ENCODE data around the gene KNTC1.
A peak's percentile ranks its signal among the peaks of the same experiment; 100 is the strongest.
"Not testable (repeated sequence)": the region's sequence is repeated elsewhere in the genome, so short reads cannot be mapped to it uniquely, and the experiment has no call there.

The KNTC1 gene

DNA sequence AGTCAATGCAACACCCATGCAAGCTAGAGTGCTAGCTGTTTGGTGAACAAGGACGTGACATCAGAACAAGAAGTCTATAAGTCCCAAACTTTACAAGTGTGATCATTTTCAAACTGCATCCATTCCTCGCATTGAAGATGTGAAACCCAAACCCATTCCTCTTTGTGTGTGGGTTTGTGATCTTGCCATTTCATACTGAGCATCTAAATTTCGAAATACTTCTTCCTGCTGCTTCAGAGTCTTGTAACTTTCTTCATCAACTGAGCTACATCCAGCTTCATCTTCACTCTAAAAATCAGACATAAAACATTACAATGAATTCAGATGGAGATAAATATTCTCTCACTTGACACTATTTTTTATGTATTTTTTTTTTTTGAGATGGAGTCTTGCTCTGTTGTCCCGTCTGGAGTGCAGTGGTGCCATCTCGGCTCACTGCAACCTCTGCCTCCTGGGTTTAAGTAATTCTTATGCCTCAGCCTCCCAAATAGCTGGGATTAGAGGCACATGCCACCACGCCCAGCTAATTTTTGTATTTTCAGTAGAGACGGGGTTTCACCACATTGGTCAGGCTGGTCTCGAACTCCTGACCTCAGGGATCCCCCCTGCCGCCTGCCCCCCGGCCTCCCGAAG, 21.5 kb upstream of the KNTC1 start:
- no peak for DNase-seq (ENCODE audit: low read depth)

DNA sequence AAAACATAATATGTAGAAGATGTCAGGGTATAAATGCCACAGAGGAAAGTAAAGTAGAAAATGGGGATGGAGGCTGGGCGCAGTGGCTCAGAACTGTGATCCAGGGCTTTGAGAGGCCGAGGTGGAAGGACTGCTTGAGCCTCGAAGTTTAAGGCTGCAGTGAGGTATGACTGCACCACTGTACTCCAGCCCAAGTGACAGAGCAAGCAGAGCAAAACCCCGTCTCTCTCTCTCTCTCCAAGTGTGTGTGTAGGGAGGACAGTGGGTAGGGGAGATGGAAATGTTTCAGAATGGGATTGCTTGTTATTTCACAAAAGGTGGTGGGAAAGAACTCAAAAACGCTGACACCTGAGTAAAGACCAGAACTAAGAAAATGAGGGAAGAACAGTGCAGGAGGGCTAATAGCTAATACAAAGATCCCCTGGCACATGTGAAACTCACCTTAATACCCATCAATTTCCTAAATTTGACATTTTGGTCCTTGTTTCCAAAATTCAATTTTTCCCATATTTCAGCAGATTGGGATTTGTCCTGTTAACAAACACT, 20.6 kb upstream of the KNTC1 start:
- no peak for DNase-seq (ENCODE audit: low read depth)

DNA sequence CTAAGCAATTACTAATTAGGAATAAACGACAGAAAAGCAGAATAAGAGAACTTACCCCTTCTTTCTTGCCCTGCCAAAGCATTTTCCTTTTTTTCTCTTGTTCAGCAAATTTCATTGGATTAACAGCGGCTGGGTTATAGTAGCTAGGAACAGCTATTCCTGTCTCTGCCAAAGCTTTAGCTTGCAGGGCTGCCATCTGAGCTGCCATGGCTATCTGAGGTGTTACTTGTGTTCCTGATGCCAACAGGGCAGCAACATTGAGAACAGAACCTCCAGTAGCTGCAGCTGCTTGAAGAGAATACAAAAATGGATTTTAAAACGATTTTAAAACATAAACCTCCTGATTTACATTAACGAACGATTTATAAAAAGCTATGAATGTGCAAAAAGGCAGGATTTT, 18.9 kb upstream of the KNTC1 start:
- no peak for DNase-seq (ENCODE audit: low read depth)

DNA sequence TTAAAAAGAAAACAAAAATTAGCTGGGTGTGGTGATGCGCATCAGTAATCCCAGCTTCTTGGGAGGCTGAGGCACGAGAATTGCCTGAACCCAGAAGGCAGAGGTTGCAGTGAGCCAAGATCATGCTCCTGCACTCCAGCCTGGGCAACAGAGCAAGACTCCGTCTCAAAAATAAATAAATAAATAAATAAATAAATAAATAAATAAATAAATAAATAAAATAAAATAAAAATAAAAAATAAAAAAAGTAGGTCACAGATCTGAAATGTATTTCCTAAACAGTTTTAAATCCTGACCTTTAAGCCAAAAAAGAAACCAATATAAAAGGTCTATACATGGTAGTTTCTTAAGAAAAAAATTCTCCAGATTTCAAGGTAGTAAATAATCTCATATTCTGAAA, 14.0 kb upstream of the KNTC1 start:
- DNase-seq (ENCODE audit: low read depth), result not testable (repeated sequence)

DNA sequence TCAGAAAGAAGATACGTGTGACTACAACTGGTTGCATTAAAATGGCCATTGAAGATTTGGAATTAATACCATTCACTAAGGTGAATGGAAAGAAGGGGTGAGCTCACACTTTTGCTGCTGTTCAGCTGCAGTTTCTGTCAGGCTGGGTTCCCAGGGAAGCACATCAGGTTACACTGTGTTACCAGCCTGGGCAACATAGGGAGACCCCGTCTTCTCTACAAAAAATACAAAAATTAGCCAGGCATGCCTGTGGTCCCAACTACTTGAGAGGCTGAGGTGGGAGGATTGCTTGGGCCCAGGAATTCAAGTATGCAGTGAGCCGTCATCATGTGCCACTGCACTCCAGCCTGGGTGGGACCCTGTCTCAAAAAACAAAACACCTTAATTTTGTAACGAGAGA, 13.4 kb upstream of the KNTC1 start:
- DNase-seq (ENCODE audit: low read depth), result no peak

DNA sequence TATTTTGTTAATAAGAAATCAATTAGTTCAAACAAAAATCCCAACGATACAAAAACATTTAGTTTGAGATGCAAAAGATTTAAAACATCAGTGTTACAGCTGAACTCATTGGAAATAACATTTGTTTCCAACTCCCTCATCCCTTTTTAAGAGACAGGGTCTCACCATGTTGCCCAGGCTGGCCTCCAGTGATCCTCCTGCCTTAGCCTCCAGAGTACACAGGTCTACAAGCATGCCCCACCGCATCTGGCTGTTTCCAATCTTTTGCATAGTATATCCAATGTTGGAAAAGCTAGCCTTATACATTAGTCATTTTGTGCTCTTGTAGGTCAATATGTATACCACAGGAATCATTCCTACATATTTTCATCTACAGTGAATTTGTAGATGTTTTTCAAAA, 11.8 kb upstream of the KNTC1 start:
- DNase-seq (ENCODE audit: low read depth), result no peak

DNA sequence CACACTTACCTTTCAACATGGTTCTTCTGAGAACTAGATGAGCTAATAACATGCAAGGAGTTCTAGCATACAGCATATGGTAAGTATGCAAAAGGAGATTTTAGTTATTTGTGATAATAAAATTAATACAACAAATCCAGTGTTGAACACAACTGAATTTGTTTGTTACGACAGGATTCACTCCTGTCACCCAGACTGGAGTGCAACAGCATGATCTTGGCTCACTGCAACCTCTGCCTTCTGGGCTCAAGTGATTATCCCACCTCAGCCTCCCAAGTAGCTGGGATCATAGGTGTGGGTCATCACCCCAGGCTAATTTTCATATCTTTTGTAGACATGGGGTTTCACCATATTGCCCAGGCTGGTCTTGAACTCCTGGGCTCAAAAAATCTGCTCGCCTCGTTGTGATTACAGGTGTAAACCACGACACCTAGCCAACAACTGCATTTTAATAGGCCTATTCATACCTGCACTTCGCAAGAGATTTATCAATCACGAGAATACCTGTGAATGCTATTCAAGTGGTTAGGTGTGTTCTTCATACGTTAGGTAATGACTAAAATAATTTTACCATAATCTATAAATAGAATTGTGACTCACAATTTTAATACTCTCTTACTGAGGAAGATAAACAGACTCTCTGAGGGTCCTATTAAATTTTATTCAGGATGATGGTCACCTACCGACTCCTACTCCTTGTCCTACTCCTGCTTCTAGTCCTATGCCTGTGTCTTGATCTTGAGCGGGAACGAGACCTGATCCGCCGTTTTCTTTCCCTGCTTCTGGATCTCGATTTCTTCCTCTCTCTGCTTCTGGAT, 10.3 kb upstream of the KNTC1 start:
- DNase-seq (ENCODE audit: low read depth), result no peak

DNA sequence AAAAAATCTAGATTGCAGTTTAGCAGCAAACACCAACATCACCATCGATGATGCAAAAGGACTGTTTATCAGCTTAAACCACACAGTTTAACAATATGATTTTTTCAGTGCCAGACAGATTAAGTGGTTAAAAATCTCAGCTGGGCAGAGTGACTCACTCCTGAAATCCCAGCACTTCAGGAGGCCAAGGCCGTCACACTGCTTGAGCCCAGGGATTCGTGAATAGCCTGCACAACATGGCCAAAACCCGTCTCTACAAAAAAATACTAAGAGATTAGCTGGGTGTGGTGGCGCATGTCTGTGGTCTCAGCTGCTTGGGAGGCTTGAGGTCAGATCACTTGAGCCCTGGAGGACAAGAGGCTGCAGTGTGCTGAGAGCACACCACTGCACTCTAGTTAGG, 9.2 kb upstream of the KNTC1 start:
- no peak for DNase-seq (ENCODE audit: low read depth)

DNA sequence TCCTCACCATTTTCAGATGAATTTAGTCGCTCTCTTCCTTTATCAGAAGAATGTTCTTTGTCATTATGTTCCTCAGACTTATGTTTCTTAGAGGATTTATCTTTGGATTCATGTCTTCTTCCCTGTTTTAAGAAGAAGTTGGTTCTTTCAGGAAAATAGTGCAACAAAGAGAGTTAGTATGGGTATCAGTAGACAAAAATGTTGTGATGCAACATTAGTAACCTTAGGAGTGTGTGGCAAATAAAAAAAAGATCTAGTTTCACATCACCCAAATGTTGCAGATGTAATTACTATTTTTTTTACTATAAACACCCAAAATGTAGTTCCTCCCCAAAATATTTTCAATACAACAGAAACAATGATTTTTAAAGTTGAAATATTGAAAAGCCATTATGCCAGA, 8.1 kb upstream of the KNTC1 start:
- DNase-seq (ENCODE audit: low read depth), result no peak

DNA sequence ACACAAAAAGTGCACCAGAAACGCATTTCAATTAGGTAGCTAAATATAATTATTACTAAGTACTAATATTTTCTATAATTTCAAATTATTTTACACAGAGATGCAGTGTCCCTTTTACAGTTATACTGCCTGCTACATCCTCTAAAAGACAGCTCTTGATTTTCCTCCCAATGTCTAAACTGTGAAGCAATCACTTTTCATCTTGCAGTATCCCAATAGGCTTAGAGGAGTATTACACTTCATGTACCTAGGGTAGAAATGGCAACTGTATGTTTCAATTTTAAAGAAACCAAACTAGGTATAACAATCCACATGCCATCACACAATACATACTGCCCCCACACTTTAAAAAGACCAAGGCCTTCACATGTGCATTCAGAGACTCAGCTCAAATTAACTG, 7.6 kb upstream of the KNTC1 start:
- no peak for DNase-seq (ENCODE audit: low read depth)

DNA sequence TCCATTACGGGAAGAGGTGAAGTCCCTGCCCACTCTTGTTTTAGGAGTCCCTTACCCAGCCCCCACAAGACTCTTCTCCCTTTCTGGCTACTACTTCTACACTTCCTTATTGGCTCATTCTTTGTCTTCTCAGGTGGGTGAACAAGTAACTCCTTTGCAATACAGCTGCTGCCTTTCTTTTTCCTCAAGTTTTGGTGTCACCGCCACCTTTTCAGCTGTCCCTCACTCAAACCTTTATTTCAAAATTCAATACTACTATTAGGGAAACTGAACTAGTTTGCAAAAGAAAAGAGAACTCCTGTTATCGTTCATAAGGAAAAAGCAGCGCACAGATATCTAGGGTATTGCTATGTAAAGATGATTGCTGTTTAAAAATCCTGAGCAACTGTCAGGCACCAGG, 6.4 kb upstream of the KNTC1 start:
- no peak for DNase-seq (ENCODE audit: low read depth)

DNA sequence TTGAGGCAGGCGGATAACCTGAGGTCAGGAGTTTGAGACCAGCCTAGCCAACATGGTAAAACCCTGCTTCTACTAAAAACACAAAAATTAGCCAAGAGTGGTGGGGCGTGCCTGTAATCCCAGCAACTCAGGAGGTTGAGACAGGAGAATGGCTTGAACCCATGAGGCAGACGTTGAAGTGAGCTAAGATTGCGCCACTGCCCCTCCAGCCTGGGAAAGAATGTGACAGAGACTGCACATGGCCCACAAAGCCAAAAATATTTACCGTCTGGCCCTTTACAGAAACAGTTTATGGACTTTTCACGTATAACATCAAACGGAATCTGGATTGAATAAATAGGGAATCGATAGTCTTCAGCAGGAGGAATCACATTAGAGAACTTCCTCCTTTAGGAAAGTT, 3.8 kb upstream of the KNTC1 start:
- DNase-seq (ENCODE audit: low read depth), result no peak

DNA sequence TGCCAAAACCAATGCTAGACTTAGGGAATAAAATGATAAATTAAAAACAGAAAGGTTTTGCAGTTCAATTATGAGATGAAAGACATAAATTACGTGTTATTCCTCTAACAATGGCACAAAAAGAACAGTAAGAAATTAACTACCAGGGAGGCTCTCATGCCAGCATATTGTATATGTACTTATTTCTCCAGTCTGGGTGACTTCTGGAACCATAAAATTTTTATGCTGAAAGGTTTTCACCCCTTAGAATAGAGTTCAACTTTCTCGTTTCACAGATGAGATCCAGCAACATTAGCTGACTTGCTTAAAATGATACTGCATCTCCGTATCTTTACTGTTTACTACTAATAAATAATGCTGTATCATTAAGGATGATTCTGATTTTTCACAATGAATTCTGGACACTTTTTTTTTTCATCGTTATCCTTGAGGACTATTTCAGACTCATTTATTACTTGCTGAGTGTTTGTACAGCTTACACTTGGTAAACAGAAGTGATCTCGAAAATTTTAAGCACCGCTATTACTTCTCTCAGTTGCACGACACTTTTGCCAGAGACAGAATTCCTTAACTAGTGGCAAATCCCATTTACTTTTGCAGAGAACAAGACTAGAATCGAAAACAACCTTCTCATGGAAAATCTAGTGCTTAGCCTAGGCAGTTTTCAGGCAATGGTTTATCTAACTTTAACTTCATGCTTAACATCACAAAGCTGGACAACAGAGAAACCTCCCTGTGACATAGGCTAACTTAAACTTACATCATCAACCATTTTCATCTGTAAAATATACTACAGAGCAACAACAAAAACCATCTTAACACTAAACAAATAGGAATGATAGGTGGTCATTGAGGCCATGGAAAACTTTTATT, 3.0 kb upstream of the KNTC1 start:
- no peak for DNase-seq (ENCODE audit: low read depth)

DNA sequence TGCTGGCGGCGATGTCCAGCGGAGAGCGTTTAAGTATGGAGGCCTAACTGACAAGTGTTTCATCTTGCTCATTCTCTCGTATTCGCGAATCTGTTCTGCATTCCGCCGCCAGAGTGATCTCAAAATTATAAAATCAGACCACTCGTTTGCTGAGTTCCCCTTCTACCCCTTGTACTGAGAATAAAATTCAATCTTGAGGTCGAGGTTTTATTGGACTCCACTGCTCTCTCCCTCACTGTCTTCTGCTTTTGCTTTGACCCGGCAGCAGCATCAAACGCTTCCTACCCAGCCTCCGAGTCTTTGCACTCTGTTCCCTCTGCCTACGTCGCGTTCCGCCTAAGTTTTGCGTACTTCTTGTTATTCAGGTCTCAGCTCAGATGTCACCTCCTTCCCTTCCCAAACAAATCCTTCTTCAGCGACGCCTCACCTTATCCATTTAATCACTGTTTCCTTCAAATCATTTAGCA, 462 bp downstream of the KNTC1 start:
- DNase-seq (ENCODE audit: low read depth), result peak; percentile 9

DNA sequence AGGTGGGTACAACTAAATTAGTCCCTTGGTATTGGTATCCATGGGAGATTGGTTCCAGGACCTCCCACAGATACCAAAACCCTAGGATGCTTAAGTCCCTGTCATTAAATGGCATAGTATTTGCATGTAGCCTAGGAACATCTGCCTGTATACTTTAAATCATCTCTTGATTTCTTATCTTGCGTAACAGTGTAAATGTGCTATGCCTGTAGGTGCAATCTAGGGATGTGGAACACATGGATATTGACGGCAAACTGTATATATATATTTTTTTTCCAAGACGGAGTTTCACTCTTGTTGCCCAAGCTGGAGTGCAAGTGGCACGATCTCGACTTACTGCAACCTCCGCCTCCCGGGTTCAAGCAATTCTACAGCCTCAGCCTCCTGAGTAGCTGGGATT, 1.5 kb downstream of the KNTC1 start:
- DNase-seq (ENCODE audit: low read depth), result no peak

DNA sequence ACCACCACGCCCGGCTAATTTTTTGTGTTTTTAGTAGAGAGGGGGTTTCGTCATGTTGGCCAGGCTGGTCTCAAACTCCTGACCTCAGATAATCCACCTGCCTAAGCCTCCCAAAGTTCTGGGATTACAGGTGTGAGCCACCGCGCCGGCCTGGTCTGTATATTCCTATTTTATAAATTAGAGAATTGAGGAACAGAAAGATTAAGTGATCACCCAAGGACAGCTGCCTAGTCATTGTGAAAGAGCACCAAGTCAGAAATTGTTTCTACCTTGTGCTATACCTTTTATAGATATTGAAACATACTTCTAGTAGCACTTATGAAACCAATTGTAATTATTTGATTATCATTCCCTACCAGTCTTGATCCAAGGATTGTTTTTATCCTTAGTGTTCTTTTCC, 1.9 kb downstream of the KNTC1 start:
- DNase-seq (ENCODE audit: low read depth), result no peak

DNA sequence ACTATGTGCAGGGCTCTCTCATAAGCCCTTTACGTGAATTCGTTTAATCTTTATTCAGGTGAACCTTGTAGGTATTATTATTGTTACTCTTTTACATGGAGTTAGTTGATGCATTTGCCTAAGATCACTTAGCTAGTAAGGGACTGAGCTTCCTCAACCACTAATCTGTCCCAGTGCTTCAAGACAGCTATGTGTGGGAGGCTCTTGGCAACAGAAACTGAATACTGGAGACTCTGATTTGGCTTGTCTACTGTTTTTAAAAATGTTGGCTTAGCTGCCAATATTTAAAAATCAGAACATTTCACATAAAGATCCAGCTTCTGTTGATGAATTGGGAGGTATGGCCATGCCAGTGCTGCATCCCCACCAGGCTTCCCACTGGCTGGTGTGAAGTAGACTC, 6.8 kb downstream of the KNTC1 start:
- DNase-seq (ENCODE audit: low read depth), result no peak

DNA sequence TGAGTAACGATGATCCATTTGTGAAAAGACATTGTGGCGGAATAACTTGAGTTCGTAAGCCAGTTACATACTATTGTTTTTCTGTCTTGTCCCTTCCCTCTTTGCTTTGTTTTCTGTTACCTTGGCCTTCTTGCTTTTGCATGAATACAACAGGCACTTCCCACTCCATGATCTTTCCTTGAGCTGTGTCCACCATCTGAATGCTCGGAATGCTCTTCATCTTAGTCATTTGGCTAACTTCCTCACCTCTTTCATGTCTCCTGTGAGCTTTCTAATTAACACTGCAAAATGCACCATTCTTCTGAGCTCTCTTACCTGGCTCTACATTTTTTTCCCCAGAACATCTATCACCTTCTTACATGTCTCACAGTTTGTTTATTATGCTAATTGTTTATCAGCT, 10.0 kb downstream of the KNTC1 start:
- no peak for DNase-seq (ENCODE audit: low read depth)

DNA sequence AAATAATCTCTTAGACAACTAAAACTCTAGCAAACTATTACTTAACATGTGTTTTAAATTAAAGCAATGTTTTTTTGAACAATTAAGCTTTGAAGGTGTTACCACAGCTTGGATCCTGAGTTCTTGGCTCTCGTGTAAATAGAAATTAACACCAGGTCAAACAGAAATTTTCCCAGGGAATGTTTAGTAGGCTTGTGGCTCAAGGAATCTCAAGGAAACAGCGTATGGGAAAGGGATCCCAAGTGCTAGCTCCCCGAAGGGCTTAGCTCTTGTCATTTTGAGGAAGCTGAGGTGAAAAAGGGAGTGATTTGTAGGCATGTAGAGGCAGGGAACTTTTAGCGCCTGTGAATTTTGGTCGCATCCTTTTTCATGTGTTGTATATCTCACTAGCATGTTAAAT, 11.4 kb downstream of the KNTC1 start:
- no peak for DNase-seq (ENCODE audit: low read depth)

DNA sequence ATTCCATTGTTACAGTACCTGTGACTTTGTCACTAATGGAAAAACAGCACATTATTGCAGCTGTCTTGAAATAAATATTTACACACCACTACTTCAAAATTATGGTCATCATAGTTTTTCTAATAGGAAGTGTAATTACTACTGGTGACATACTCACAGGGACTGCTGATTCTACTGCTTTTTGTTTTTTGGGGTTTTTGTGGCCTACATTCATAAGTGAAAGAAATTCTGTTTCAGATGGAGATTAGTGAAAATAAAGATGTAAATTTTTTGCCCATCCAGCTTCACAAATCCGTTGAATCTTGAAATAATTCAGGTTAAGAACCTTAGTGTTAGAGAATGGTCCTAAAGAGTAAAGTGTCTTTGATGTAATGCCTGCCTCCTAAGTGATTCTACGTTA, 17.5 kb downstream of the KNTC1 start:
- DNase-seq (ENCODE audit: low read depth), result no peak

DNA sequence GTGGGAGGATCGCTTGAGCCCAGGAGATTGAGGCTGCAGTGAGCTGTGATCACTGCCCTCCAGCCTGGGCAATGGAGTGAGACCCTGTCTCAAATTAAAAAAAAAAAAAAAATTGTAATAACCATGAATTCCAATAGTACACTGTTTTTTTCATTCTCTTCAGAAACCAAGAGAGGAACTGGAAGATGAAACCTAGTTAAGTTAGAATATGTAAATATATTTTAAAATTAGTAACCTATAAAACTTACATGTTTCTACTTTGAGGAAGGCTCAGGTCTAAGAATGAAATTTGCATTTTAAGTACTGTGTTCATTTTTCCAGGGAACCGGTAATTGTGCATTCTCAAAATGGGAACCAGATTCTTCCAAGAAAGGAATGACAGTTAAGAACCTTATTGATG, 18.8 kb downstream of the KNTC1 start:
- no peak for DNase-seq (ENCODE audit: low read depth)

DNA sequence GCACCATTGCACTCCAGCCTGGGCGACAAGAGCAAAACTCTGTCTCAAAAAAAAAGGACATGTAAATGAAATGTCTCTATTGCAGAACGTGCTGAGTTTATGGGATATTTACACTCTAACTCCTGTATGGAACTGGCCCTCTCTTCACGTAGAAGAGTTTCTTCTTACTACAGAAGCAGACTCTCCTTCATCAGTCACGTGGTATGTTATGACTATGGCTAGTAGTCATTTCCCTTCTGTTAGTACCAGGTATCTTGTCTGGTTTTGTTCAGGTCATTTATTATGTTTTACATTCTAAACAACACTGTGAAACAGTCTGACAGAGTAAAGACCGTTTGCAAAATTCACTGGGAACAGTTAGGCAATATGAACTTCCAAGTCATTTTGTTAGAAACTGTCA, 20.3 kb downstream of the KNTC1 start:
- no peak for DNase-seq (ENCODE audit: low read depth)
